ENCODE results near the gene GIGYF2. TPM values are rescaled to one million over a fixed set of nuclear protein-coding genes. Genes with fewer than 3 reads are reported as not detected.

GIGYF2 gene
- polyA plus RNA-seq, 1 donor from 2014 or later = 52.6 TPM

DNA sequence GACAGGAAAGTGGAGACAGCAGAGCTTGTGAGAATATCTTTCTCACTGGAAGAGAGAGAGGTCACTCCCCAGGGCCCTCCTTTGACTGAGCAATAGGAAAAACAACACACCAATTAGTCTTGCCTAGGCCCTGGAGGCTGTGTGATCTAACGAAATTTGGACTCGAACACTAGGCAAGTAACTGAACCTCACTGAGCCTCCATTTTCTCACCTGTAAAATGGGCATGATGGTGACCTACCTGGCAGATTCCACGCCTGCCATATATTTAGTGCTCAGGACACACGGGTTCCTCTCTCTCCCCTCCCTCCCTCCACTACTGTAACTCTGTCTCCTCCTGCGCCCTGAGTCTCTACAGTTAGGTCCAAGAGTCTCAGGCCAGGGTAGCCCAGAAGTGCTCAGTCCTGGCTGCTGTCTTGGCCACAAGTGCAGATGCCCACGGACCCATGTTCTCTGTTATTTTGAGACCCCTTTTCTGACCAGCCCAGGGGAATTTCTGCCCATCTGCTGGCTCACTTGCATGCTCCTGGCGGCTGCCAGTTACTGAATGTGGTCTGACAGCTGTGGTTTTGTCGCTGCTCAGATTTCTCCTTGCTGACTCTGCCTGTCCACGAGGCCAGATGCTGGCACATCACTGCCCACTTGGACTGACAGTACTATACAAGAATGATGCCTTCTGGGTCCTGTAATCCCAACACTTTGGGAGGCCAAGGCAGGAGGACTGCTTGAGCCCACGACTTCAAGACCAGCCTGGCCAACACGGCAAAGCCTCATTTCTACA, 9.6 kb upstream of the GIGYF2 start:
- TF ChIP-seq TAF1 (IDR thresholded peaks at IDR 0.05; ENCODE audit: low read depth) (no peak), EP300 (conservative IDR thresholded peaks at IDR 0.05; ENCODE audit: poor library complexity, severe bottlenecking) (no peak), MXI1 (conservative IDR thresholded peaks at IDR 0.05; ENCODE audit: poor library complexity, severe bottlenecking) (no peak), RAD21 (conservative IDR thresholded peaks at IDR 0.05) (no peak), POLR2AphosphoS5 (IDR thresholded peaks at IDR 0.05) (no peak), SMC3 (conservative IDR thresholded peaks at IDR 0.05; ENCODE audit: poor library complexity) (no peak), EZH2 (IDR thresholded peaks at IDR 0.05; ENCODE audit: borderline replicate concordance, insufficient read depth, low read length, poor library complexity, severe bottlenecking) (no peak)
- TF ChIP-seq, protein P1, sequence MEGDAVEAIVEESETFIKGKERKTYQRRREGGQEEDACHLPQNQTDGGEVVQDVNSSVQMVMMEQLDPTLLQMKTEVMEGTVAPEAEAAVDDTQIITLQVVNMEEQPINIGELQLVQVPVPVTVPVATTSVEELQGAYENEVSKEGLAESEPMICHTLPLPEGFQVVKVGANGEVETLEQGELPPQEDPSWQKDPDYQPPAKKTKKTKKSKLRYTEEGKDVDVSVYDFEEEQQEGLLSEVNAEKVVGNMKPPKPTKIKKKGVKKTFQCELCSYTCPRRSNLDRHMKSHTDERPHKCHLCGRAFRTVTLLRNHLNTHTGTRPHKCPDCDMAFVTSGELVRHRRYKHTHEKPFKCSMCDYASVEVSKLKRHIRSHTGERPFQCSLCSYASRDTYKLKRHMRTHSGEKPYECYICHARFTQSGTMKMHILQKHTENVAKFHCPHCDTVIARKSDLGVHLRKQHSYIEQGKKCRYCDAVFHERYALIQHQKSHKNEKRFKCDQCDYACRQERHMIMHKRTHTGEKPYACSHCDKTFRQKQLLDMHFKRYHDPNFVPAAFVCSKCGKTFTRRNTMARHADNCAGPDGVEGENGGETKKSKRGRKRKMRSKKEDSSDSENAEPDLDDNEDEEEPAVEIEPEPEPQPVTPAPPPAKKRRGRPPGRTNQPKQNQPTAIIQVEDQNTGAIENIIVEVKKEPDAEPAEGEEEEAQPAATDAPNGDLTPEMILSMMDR (IDR thresholded peaks at IDR 0.05; ENCODE audit: poor library complexity, severe bottlenecking) = no peak
- TF ChIP-seq, protein P2, sequence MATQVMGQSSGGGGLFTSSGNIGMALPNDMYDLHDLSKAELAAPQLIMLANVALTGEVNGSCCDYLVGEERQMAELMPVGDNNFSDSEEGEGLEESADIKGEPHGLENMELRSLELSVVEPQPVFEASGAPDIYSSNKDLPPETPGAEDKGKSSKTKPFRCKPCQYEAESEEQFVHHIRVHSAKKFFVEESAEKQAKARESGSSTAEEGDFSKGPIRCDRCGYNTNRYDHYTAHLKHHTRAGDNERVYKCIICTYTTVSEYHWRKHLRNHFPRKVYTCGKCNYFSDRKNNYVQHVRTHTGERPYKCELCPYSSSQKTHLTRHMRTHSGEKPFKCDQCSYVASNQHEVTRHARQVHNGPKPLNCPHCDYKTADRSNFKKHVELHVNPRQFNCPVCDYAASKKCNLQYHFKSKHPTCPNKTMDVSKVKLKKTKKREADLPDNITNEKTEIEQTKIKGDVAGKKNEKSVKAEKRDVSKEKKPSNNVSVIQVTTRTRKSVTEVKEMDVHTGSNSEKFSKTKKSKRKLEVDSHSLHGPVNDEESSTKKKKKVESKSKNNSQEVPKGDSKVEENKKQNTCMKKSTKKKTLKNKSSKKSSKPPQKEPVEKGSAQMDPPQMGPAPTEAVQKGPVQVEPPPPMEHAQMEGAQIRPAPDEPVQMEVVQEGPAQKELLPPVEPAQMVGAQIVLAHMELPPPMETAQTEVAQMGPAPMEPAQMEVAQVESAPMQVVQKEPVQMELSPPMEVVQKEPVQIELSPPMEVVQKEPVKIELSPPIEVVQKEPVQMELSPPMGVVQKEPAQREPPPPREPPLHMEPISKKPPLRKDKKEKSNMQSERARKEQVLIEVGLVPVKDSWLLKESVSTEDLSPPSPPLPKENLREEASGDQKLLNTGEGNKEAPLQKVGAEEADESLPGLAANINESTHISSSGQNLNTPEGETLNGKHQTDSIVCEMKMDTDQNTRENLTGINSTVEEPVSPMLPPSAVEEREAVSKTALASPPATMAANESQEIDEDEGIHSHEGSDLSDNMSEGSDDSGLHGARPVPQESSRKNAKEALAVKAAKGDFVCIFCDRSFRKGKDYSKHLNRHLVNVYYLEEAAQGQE (IDR thresholded peaks at IDR 0.05; ENCODE audit: borderline replicate concordance) = no peak
- Histone ChIP-seq H3K9me3 (ENCODE audit: low read length) (no peaks in the 10 kb centered on the region), H4K20me1 (ENCODE audit: insufficient read depth) (no peaks in the 10 kb centered on the region), H3K9me2 (ENCODE audit: insufficient read depth, low read length) (no peaks in the 10 kb centered on the region), H3K4me3 (ENCODE audit: low read length) (no peak overlapping the region), H3K79me2 (replicated peaks; ENCODE audit: insufficient read depth, low read length) (no peaks in the 10 kb centered on the region), H2AFZ (ENCODE audit: low read depth, low read length) (no peak overlapping the region), H3K36me3 (ENCODE audit: insufficient read depth, low read length) (no peaks in the 10 kb centered on the region), H3K9ac (ENCODE audit: low read length) (no peak overlapping the region), H3K4me2 (ENCODE audit: low read length) (no peak overlapping the region), H3F3A (ENCODE audit: insufficient read depth, low read length, poor library complexity, severe bottlenecking) (no peaks in the 10 kb centered on the region), H3K27ac (ENCODE audit: low read length) (no peak overlapping the region), H3K27me3 (ENCODE audit: insufficient read depth, low read depth, low read length) (no peaks in the 10 kb centered on the region)

DNA sequence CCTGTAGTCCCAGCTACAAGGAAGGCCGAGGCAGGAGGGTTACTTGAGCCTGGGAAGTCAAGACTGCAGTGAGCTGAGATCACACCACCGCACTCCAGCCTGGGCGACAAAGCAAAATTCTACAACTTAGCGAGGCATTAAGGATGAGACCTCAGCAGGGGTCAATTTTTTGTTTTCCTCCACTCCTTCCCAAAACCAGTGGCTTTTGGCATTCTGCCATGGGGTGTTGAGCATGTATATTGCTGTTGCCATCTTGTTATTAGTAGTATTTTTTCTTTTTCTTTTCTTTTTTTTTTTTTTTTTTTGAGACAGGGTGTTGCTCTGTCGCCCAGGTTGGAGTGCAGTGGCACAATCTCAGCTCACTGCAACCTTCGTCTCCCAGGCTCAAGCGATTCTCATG, 8.9 kb upstream of the GIGYF2 start:
- H3K27me3 ChIP-seq (ENCODE audit: insufficient read depth, low read depth, low read length) = no peaks in the 10 kb centered on the region
- H3K79me2 ChIP-seq (replicated peaks; ENCODE audit: insufficient read depth, low read length) = no peaks in the 10 kb centered on the region
- no peaks in the 10 kb centered on the region for H3K36me3 ChIP-seq (ENCODE audit: insufficient read depth, low read length)
- no peaks in the 10 kb centered on the region for H3K9me2 ChIP-seq (ENCODE audit: insufficient read depth, low read length)
- no peak overlapping the region for H3K27ac ChIP-seq (ENCODE audit: low read length)
- H4K20me1 ChIP-seq (ENCODE audit: insufficient read depth) = no peaks in the 10 kb centered on the region
- no peak overlapping the region for H3K4me3 ChIP-seq (ENCODE audit: low read length)
- H2AFZ ChIP-seq (ENCODE audit: low read depth, low read length) = no peak overlapping the region
- no peak overlapping the region for H3K4me2 ChIP-seq (ENCODE audit: low read length)
- TF ChIP-seq SMC3 (conservative IDR thresholded peaks at IDR 0.05; ENCODE audit: poor library complexity) = no peak
- H3K9me3 ChIP-seq (ENCODE audit: low read length) = no peaks in the 10 kb centered on the region
- no peaks in the 10 kb centered on the region for H3F3A ChIP-seq (ENCODE audit: insufficient read depth, low read length, poor library complexity, severe bottlenecking)
- H3K9ac ChIP-seq (ENCODE audit: low read length) = no peak overlapping the region

All from neural cell (in vitro differentiated cells).